Peyer's patch (tissue), 4 donors: ENCODE data around the gene CACNG1.

Experiments
- CTCF ChIP-seq, 6 experiments: fragments of 450-650 bp in 4 of 6; fragments of 200-600 bp in 2 of 6; sonication (generic) in 1 of 6; IDR thresholded peaks; one replicate each; pipeline ENCODE4 v1.5.1; 2017 to 2019; ENCODE audit warnings: antibody characterized with exemption in 6 of 6, mild to moderate bottlenecking in 3 of 6, moderate library complexity in 1 of 6
- POLR2A ChIP-seq, 2 donors: fragments of 450-650 bp; IDR thresholded peaks; one replicate each; pipeline ENCODE4 v1.5.1; 2017; ENCODE audit warnings: antibody characterized with exemption in 2 of 2, mild to moderate bottlenecking in 2 of 2, moderate library complexity in 2 of 2

GRCh38 chr17:66994930-66995535 lies 49.3 kb upstream of the CACNG1 start:
- TF ChIP-seq POLR2A (IDR thresholded peaks at IDR 0.05) (no peak), CTCF (IDR thresholded peaks at IDR 0.05) (no peak)
